Natural killer cell (primary cell): ENCODE results near the gene MAN2B2. TPM values are rescaled to one million over a fixed set of nuclear protein-coding genes. Genes with fewer than 3 reads are reported as not detected.
"Not testable (repeated sequence)": the region's sequence is repeated elsewhere in the genome, so short reads cannot be mapped to it uniquely, and the experiment has no call there.

Source experiments
- ATAC-seq, 3 donors: fragments of 150-1000 bp in 2 of 3; fragments of 200-7000 bp in 1 of 3; cut with Tn5 transposase; 1 replicate in 1 of 3; 2 replicates in 2 of 3; pipeline ENCODE4 v1.10.0; 2021; ENCODE audit warnings: mild to moderate bottlenecking in 2 of 3, moderate library complexity in 2 of 3
- DNase-seq, 2 donors: peaks; one replicate each; pipeline versions ENCODE4 v3.0.0 to v3.0.0-alpha.2; 2013 to 2021; ENCODE audit warnings: mixed read lengths in 1 of 2
- H3K27ac ChIP-seq: one replicate; pipeline ENCODE4 v1.5.1; 2013; ENCODE audit warnings: mild to moderate bottlenecking, low read length
- H3K27me3 ChIP-seq: one replicate; pipeline ENCODE4 v1.6.1; 2013; ENCODE audit warnings: low read length; ENCODE audit not compliant: control insufficient read depth, insufficient read depth
- H3K36me3 ChIP-seq: one replicate; pipeline ENCODE4 v1.6.1; 2013; ENCODE audit warnings: low read length; ENCODE audit not compliant: control insufficient read depth, insufficient read depth
- H3K4me1 ChIP-seq: one replicate; pipeline ENCODE4 v1.6.1; 2013; ENCODE audit warnings: low read length; ENCODE audit not compliant: control insufficient read depth, insufficient read depth
- H3K4me3 ChIP-seq: one replicate; pipeline ENCODE4 v1.5.1; 2013; ENCODE audit warnings: low read length
- H3K9me3 ChIP-seq: one replicate; pipeline ENCODE4 v1.6.1; 2013; ENCODE audit warnings: low read length; ENCODE audit not compliant: control insufficient read depth, insufficient read depth
- H3K27ac Mint-ChIP-seq, 2 donors: one replicate each; pipeline ENCODE4 v1.8.0; 2022; ENCODE audit warnings: mild to moderate bottlenecking in 2 of 2, mixed read lengths in 2 of 2, moderate library complexity in 1 of 2
- H3K27me3 Mint-ChIP-seq, 2 donors: one replicate each; pipeline ENCODE4 v1.8.0; 2022; ENCODE audit warnings: low read depth in 2 of 2, mixed read lengths in 2 of 2
- H3K36me3 Mint-ChIP-seq: one replicate; pipeline ENCODE4 v1.8.0; 2022; ENCODE audit warnings: mixed read lengths
- H3K4me1 Mint-ChIP-seq, 2 donors: one replicate each; pipeline ENCODE4 v1.8.0; 2022; ENCODE audit warnings: mixed read lengths in 2 of 2
- H3K4me3 Mint-ChIP-seq: one replicate; pipeline ENCODE4 v1.8.0; 2022; ENCODE audit warnings: mild to moderate bottlenecking, moderate library complexity, mixed read lengths
- H3K9me3 Mint-ChIP-seq, 2 donors: one replicate each; pipeline ENCODE4 v1.8.0; 2022; ENCODE audit warnings: mixed read lengths in 2 of 2
- CTCF ChIP-seq: fragments of 200-600 bp; IDR thresholded peaks from one replicate; pipeline ENCODE4 v1.8.0; 2022; ENCODE audit warnings: antibody characterized with exemption
- WGBS: methylation state at CpG from one replicate; pipeline ENCODE4 v1.1.7; 2013; ENCODE audit warnings: missing lambda C conversion rate; ENCODE audit not compliant: insufficient coverage; 5-methylcytosine and 5-hydroxymethylcytosine counted together
- intact Hi-C: fragments of 100-400 bp; cut with micrococcal nuclease; formaldehyde crosslinking; loops from one replicate; pipeline ENCODE4 v1.14.2; 2022
- total RNA-seq, 4 donors: library from RNA; stranded (reverse); fragments of 120-200 nt in 1 of 4; gene quantifications; one replicate each; pipeline versions ENCODE4 v1.2.3 to v1.2.4, GENCODE V29; 2013 to 2022

The MAN2B2 gene
- total RNA-seq, 3 donors from 2014 or later (not counting 1 experiment from before 2014, with no cell fraction given): 34.5 to 47.8 (median 39.0) TPM

- intact Hi-C loops: no loop called here
- TF ChIP-seq CTCF: no peak
- Mint-ChIP-seq H3K4me1 (no peaks in the 10 kb centered on the region), H3K36me3 (no peaks in the 10 kb centered on the region), H3K4me3 (no peak overlapping the region), H3K27ac (no peak overlapping the region), H3K27me3 (no peaks in the 10 kb centered on the region), H3K9me3 (no peaks in the 10 kb centered on the region)
- DNase-seq (no peak), ATAC-seq (no peak)
- Histone ChIP-seq H3K27ac (no peak overlapping the region), H3K27me3 (no peaks in the 10 kb centered on the region), H3K4me3 (no peak overlapping the region), H3K9me3 (no peaks in the 10 kb centered on the region), H3K36me3 (no peaks in the 10 kb centered on the region), H3K4me1 (no peaks in the 10 kb centered on the region)
- WGBS: 96% methylated on average over 11 of the region's 11 CpGs
Measured at GRCh38 chr4:6626066-6626465, 51.1 kb downstream of the MAN2B2 start.

GRCh38 chr4:6627832-6628231 lies 52.8 kb downstream of the MAN2B2 start:
- ATAC-seq (no peak), DNase-seq (no peak)
- no peak for TF ChIP-seq CTCF
- Histone ChIP-seq H3K9me3 (no peaks in the 10 kb centered on the region), H3K27me3 (no peaks in the 10 kb centered on the region), H3K36me3 (no peaks in the 10 kb centered on the region), H3K27ac (no peak overlapping the region), H3K4me1 (no peaks in the 10 kb centered on the region), H3K4me3 (no peak overlapping the region)
- no peaks in the 10 kb centered on the region for H3K27me3 Mint-ChIP-seq
- no peaks in the 10 kb centered on the region for H3K36me3 Mint-ChIP-seq
- no peak overlapping the region for H3K27ac Mint-ChIP-seq
- intact Hi-C loops: no loop called here
- H3K4me1 Mint-ChIP-seq: no peaks in the 10 kb centered on the region
- H3K4me3 Mint-ChIP-seq: no peak overlapping the region
- WGBS: 89% methylated on average over 3 of the region's 3 CpGs
- H3K9me3 Mint-ChIP-seq: no peaks in the 10 kb centered on the region

- H3K4me3 ChIP-seq, H3K27me3 Mint-ChIP-seq, H3K9me3 ChIP-seq, intact Hi-C loops, DNase-seq, H3K36me3 Mint-ChIP-seq, H3K27me3 ChIP-seq, H3K36me3 ChIP-seq, H3K4me1 ChIP-seq, H3K27ac Mint-ChIP-seq, ATAC-seq, H3K4me1 Mint-ChIP-seq, H3K9me3 Mint-ChIP-seq, H3K27ac ChIP-seq, H3K4me3 Mint-ChIP-seq: not testable (repeated sequence)
- WGBS: 100% methylated on average over 1 of the region's 1 CpG
Measured at GRCh38 chr4:6628484-6628883, 53.5 kb downstream of the MAN2B2 start.

- Mint-ChIP-seq H3K27ac (no peak overlapping the region), H3K4me1 (no peaks in the 10 kb centered on the region), H3K27me3 (no peaks in the 10 kb centered on the region), H3K36me3 (no peaks in the 10 kb centered on the region), H3K9me3 (no peaks in the 10 kb centered on the region), H3K4me3 (no peak overlapping the region)
- ATAC-seq (no peak), DNase-seq (no peak)
- H3K4me1 ChIP-seq: no peaks in the 10 kb centered on the region
- no peak overlapping the region for H3K4me3 ChIP-seq
- no peak overlapping the region for H3K27ac ChIP-seq
- no peaks in the 10 kb centered on the region for H3K36me3 ChIP-seq
- no peaks in the 10 kb centered on the region for H3K27me3 ChIP-seq
- no peaks in the 10 kb centered on the region for H3K9me3 ChIP-seq
- intact Hi-C loops: no loop called here
- TF ChIP-seq CTCF: no peak
- 93% methylated on average over 4 of the region's 4 CpGs for WGBS
Measured at GRCh38 chr4:6632125-6632524, 57.1 kb downstream of the MAN2B2 start.
